HCT116 (cell line): ENCODE results near the gene CDH13. TPM values are rescaled to one million over a fixed set of nuclear protein-coding genes. Genes with fewer than 3 reads are reported as not detected.

Experiments
- ATAC-seq: fragments of 200-7000 bp; cut with Tn5 transposase; 2 replicates; pipeline ENCODE4 v1.9.1; 2020; ENCODE audit warnings: mild to moderate bottlenecking, moderate library complexity
- BruUV-seq: library from RNA; stranded (reverse); fragments of 400-500 nt; replicated peaks from 2 replicates; lab custom pipeline; 2021; lab: Mats Ljungman, UMichigan
- CTCF ChIA-PET: fragments of 300-600 bp; sonication (Branson Sonifier 250); formaldehyde crosslinking; loops from one replicate; lab custom pipeline; 2021; ENCODE audit warnings: antibody characterized with exemption; lab: Charles Lee
- POLR2A ChIA-PET: fragments of 300-600, 350-600 bp; sonication (Branson Sonifier 250); formaldehyde crosslinking; loops from one replicate; lab custom pipeline; 2021; ENCODE audit warnings: antibody characterized with exemption; lab: Charles Lee
- RAD21 ChIA-PET, 2 experiments: fragments of 300-600 bp; sonication (Branson Sonifier 250); formaldehyde crosslinking; loops; one replicate each; lab custom pipeline; 2023; ENCODE audit warnings: low total read pairs in 2 of 2; ENCODE audit not compliant: uncharacterized antibody in 2 of 2, unreplicated experiment in 2 of 2, low non-redundant PET in 1 of 2; lab: Charles Lee
- DNase-seq: peaks from one replicate; pipeline ENCODE4 v3.0.0-alpha.2; 2010; ENCODE audit warnings: low read depth, low spot score
- H2AFZ ChIP-seq: fragments of 200-600 bp; shearing (Covaris generic), sonication (generic); 2 replicates; pipeline ENCODE4 v1.6.1; 2017; ENCODE audit warnings: low read depth, mixed run types, mixed read lengths, antibody characterized with exemption, low read length; ENCODE audit not compliant: poor library complexity, severe bottlenecking
- H3K27ac ChIP-seq: 2 replicates; pipeline ENCODE4 v1.5.1; 2012; ENCODE audit warnings: low read depth, low read length
- H3K27me3 ChIP-seq: fragments of 200-600 bp; sonication (generic); 2 replicates; pipeline ENCODE4 v1.6.1; 2016; ENCODE audit warnings: mixed run types, low read length, mixed read lengths; ENCODE audit not compliant: insufficient read depth
- H3K36me3 ChIP-seq, 2 experiments: fragments of 200-500 bp in 1 of 2; fragments of 200-600 bp in 1 of 2; sonication (Bioruptor generic) in 1 of 2; sonication (generic) in 1 of 2; 2 replicates each; pipeline versions ENCODE4 v1.5.1 to v1.6.1; 2014 to 2016; ENCODE audit warnings: low read length in 2 of 2, inconsistent platforms in 1 of 2, mixed read lengths in 1 of 2, mixed run types in 1 of 2; ENCODE audit not compliant: insufficient read depth in 2 of 2, control insufficient read depth in 1 of 2
- H3K4me1 ChIP-seq, 2 experiments: fragments of 200-600 bp in 1 of 2; sonication (generic) in 1 of 2; 2 replicates each; pipeline versions ENCODE4 v1.5.1 to v1.6.1; 2012 to 2017; ENCODE audit warnings: low read length in 2 of 2, inconsistent platforms in 1 of 2, mild to moderate bottlenecking in 1 of 2, mixed read lengths in 1 of 2, mixed run types in 1 of 2, moderate library complexity in 1 of 2; ENCODE audit not compliant: insufficient read depth in 2 of 2, control insufficient read depth in 1 of 2
- H3K4me2 ChIP-seq: fragments of 200-600 bp; sonication (generic); 2 replicates; pipeline ENCODE4 v1.6.1; 2017; ENCODE audit warnings: mixed run types, low read length, mixed read lengths
- H3K4me3 ChIP-seq, 2 experiments: fragments of 200-600 bp in 1 of 2; sonication (generic) in 1 of 2; replicated peaks in 1 of 2; 2 replicates each; pipeline ENCODE4 v1.5.1; 2011 to 2016; ENCODE audit warnings: low read length in 2 of 2, control low read depth in 1 of 2, low read depth in 1 of 2, mild to moderate bottlenecking in 1 of 2, mixed read lengths in 1 of 2, mixed run types in 1 of 2
- H3K79me2 ChIP-seq: fragments of 200-600 bp; sonication (generic); 2 replicates; pipeline ENCODE4 v1.6.1; 2017; ENCODE audit warnings: mild to moderate bottlenecking, mixed run types, low read length, moderate library complexity, mixed read lengths; ENCODE audit not compliant: insufficient read depth
- H3K9ac ChIP-seq: fragments of 200-600 bp; sonication (generic); 2 replicates; pipeline ENCODE4 v1.6.1; 2016; ENCODE audit warnings: low read length, mixed read lengths
- H3K9me2 ChIP-seq: fragments of 200-600 bp; sonication (generic), shearing (Covaris generic); 2 replicates; pipeline ENCODE4 v1.6.1; 2017; ENCODE audit warnings: mixed run types, mild to moderate bottlenecking, moderate library complexity; ENCODE audit not compliant: insufficient read depth
- H3K9me3 ChIP-seq, 2 experiments: fragments of 200-500 bp in 1 of 2; fragments of 200-600 bp in 1 of 2; sonication (Bioruptor generic) in 1 of 2; sonication (generic) in 1 of 2; 2 replicates each; pipeline ENCODE4 v1.6.1; 2014 to 2017; ENCODE audit warnings: low read length in 2 of 2, mixed read lengths in 2 of 2, inconsistent platforms in 1 of 2, low read depth in 1 of 2, mild to moderate bottlenecking in 1 of 2, mixed run types in 1 of 2, moderate library complexity in 1 of 2; ENCODE audit not compliant: control insufficient read depth in 1 of 2, insufficient read depth in 1 of 2
- H4K20me1 ChIP-seq: fragments of 200-600 bp; sonication (generic), shearing (Covaris generic); 2 replicates; pipeline ENCODE4 v1.6.1; 2017; ENCODE audit warnings: mixed run types, mild to moderate bottlenecking, moderate library complexity; ENCODE audit not compliant: insufficient read depth
- ELF1 ChIP-seq: IDR thresholded peaks from 2 replicates; pipeline ENCODE4 v1.6.1; 2012; ENCODE audit warnings: low read depth, borderline replicate concordance
- FOSL1 ChIP-seq: IDR thresholded peaks from 2 replicates; pipeline ENCODE4 v1.6.1; 2012; ENCODE audit warnings: low read depth
- RAD21 ChIP-seq: IDR thresholded peaks from 2 replicates; pipeline ENCODE4 v1.6.1; 2012; ENCODE audit warnings: low read depth, mild to moderate bottlenecking
- SP1 ChIP-seq: IDR thresholded peaks from 2 replicates; pipeline ENCODE4 v1.6.1; 2012; ENCODE audit warnings: low read depth
- SRF ChIP-seq: IDR thresholded peaks from 2 replicates; pipeline ENCODE4 v1.6.1; 2012; ENCODE audit warnings: low read depth
- TCF7L2 ChIP-seq: IDR thresholded peaks from 2 replicates; pipeline ENCODE4 v1.7.0; 2011; ENCODE audit warnings: borderline replicate concordance, inconsistent platforms; ENCODE audit not compliant: insufficient read depth, insufficient read length; ENCODE audit errors: extremely low read depth
- intact Hi-C: fragments of 100-400 bp; cut with micrococcal nuclease; formaldehyde crosslinking; loops from 2 replicates; pipeline ENCODE4 v1.10.0; 2022
- total RNA-seq: library from RNA; stranded (reverse); gene quantifications from one replicate; pipeline ENCODE4 v1.2.1, GENCODE V29; 2021; ENCODE audit not compliant: unreplicated experiment
- TF ChIP-seq, protein P1 (sequence below): IDR thresholded peaks from 2 replicates; pipeline ENCODE4 v1.6.1; 2012
- TF ChIP-seq, protein P2 (sequence below), 3 experiments: fragments of 200-600 bp in 1 of 3; sonication (generic) in 1 of 3; IDR thresholded peaks in 2 of 3; conservative IDR thresholded peaks in 1 of 3; 2 replicates each; pipeline ENCODE4 v1.5.1; 2012 to 2017; ENCODE audit warnings: low read depth in 2 of 3, low read length in 2 of 3, antibody characterized with exemption in 1 of 3, borderline replicate concordance in 1 of 3, control low read depth in 1 of 3, mild to moderate bottlenecking in 1 of 3, mixed read lengths in 1 of 3, mixed run types in 1 of 3, moderate library complexity in 1 of 3; ENCODE audit not compliant: insufficient read depth in 1 of 3
- TF ChIP-seq, protein P3 (sequence below): IDR thresholded peaks from 2 replicates; pipeline ENCODE4 v1.6.1; 2012

CDH13 gene
- total RNA-seq, 1 experiment from 2014 or later = not detected

DNA sequence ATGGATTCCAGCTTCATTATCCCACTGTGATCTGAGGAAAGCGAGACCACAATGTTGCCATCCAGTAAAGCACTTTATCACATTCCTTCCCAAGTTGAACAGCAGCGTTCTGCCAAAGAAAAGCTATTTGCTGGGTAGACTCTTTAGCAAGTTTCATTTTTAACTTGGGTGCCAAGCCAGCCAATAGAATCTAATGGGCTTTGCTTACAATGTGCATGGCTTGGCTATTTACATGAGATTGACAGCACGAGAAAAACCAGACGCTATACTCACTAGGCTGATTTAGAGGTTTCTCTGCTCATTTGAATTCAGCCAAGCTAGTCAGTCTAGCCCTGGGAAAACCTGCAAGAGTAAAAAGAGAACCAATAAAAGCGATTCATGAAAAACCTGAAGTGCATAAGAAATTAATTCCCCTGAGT, 108.9 kb downstream of the CDH13 start:
- Histone ChIP-seq H4K20me1 (no peaks in the 10 kb centered on the region), H3K9me2 (no peaks in the 10 kb centered on the region), H3K9ac (no peak overlapping the region), H3K4me2 (no peak overlapping the region), H3K79me2 (no peaks in the 10 kb centered on the region), H3K4me1 (no peaks in the 10 kb centered on the region), H3K36me3 (no peaks in the 10 kb centered on the region), H3K27me3 (no peaks in the 10 kb centered on the region; the same call in 1 of the 2 replicates), H3K9me3 (no peaks in the 10 kb centered on the region; a peak in 1 of 4 replicates), H3K4me3 (no peak overlapping the region), H2AFZ (no peak overlapping the region), H3K27ac (no peak overlapping the region)
- POLR2A ChIA-PET = no interaction called here
- DNase-seq = no peak
- no peak for TF ChIP-seq RAD21
- BruUV-seq = no TSS peak
- intact Hi-C loops = no loop called here
- ATAC-seq = no peak
- RAD21 ChIA-PET = no interaction called here
- CTCF ChIA-PET = no interaction called here

DNA sequence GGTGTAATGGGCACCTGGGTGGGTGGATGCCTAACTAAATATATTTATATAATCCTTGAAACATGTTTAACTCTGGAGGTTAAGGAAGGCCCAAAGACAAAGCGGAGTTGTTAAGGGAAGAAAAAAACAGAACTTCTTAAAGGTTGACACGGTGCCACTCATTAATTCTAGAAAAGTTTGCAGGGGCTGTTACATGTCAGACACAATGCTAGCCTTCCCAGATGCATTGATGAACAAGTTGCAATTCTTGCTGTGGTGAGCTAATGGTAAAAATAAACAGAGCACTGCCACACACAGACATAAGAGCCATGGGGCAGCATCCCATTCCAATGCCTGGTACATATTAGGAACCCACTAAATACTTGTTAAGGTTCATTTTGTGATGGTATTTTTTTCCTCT, 109.5 kb downstream of the CDH13 start:
- Histone ChIP-seq H3K27me3 (no peaks in the 10 kb centered on the region; the same call in 1 of the 2 replicates), H2AFZ (no peak overlapping the region), H4K20me1 (no peaks in the 10 kb centered on the region), H3K4me3 (no peak overlapping the region), H3K36me3 (no peaks in the 10 kb centered on the region), H3K4me2 (no peak overlapping the region), H3K9me3 (no peaks in the 10 kb centered on the region; a peak in 1 of 4 replicates), H3K9ac (no peak overlapping the region), H3K9me2 (no peaks in the 10 kb centered on the region), H3K79me2 (no peaks in the 10 kb centered on the region), H3K27ac (no peak overlapping the region), H3K4me1 (no peaks in the 10 kb centered on the region)
- intact Hi-C loops = no loop called here
- ChIA-PET POLR2A (no interaction called here), RAD21 (no interaction called here), CTCF (no interaction called here)
- ATAC-seq (no peak), DNase-seq (no peak)
- TF ChIP-seq, protein P1, sequence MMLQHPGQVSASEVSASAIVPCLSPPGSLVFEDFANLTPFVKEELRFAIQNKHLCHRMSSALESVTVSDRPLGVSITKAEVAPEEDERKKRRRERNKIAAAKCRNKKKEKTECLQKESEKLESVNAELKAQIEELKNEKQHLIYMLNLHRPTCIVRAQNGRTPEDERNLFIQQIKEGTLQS = no peak
- TF ChIP-seq SRF (no peak), FOSL1 (no peak), SP1 (no peak), TCF7L2 (no peak), ELF1 (no peak)
- TF ChIP-seq, protein P2, sequence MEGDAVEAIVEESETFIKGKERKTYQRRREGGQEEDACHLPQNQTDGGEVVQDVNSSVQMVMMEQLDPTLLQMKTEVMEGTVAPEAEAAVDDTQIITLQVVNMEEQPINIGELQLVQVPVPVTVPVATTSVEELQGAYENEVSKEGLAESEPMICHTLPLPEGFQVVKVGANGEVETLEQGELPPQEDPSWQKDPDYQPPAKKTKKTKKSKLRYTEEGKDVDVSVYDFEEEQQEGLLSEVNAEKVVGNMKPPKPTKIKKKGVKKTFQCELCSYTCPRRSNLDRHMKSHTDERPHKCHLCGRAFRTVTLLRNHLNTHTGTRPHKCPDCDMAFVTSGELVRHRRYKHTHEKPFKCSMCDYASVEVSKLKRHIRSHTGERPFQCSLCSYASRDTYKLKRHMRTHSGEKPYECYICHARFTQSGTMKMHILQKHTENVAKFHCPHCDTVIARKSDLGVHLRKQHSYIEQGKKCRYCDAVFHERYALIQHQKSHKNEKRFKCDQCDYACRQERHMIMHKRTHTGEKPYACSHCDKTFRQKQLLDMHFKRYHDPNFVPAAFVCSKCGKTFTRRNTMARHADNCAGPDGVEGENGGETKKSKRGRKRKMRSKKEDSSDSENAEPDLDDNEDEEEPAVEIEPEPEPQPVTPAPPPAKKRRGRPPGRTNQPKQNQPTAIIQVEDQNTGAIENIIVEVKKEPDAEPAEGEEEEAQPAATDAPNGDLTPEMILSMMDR (IDR thresholded peaks at IDR 0.05 in 2 of 3, conservative IDR thresholded peaks at IDR 0.05 in 1 of 3; ENCODE audit: borderline replicate concordance in 1 of 3, insufficient read depth in 1 of 3, low read depth in 2 of 3, low read length in 2 of 3) = no peak
- TF ChIP-seq, protein P3, sequence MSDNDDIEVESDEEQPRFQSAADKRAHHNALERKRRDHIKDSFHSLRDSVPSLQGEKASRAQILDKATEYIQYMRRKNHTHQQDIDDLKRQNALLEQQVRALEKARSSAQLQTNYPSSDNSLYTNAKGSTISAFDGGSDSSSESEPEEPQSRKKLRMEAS = no peak
- BruUV-seq = no TSS peak
